H1 (cell line): ENCODE measurements around the gene DNAH12. TPM values are rescaled to one million over a fixed set of nuclear protein-coding genes. Genes with fewer than 3 reads are reported as not detected.

Source experiments
- CHD7 ChIP-seq: fragments of 300-600 bp; sonication (generic); IDR thresholded peaks from 2 replicates; pipeline ENCODE4 v1.7.1; 2012; ENCODE audit warnings: low read length, moderate library complexity, mild to moderate bottlenecking, inconsistent platforms; ENCODE audit not compliant: insufficient replicate concordance
- E2F6 ChIP-seq: IDR thresholded peaks from 2 replicates; pipeline ENCODE4 v1.6.1; 2012; ENCODE audit warnings: inconsistent platforms
- EGR1 ChIP-seq: IDR thresholded peaks from 2 replicates; pipeline ENCODE4 v1.6.1; 2011; ENCODE audit warnings: low read depth, low read length, borderline replicate concordance
- KDM4A ChIP-seq: IDR thresholded peaks from one replicate; pipeline ENCODE4 v1.7.1; 2012; ENCODE audit warnings: low read depth, mild to moderate bottlenecking, moderate library complexity, low read length, inconsistent platforms; ENCODE audit not compliant: severe bottlenecking
- SP4 ChIP-seq: IDR thresholded peaks from 2 replicates; pipeline ENCODE4 v1.6.1; 2012; ENCODE audit warnings: low read length, inconsistent platforms
- ZNF274 ChIP-seq: IDR thresholded peaks from 2 replicates; pipeline ENCODE4 v1.7.0; 2012; ENCODE audit warnings: low read length, borderline replicate concordance; ENCODE audit errors: extremely low read depth
- polyA plus RNA-seq, 7 experiments: library from polyadenylated mRNA; depleted of rRNA in 3 of 7; stranded (reverse) in 5 of 7; unstranded in 2 of 7; fragments of >200 nt in 5 of 7; fragments of 200-250 nt in 2 of 7; gene quantifications; 1 replicate in 5 of 7; 2 replicates in 1 of 7; 4 replicates in 1 of 7; pipeline versions ENCODE4 v1.2.1 to v1.2.3, GENCODE V29; 2011 to 2013; ENCODE audit warnings: missing spikeins in 2 of 7, mixed read lengths in 2 of 7
- total RNA-seq: library from RNA; stranded (reverse); fragmentation: NEBNext Ultra II Directional; extraction: Animal tissue kit (Norgen Biotek cat#: 25700); gene quantifications from 2 replicates; pipeline ENCODE4 v1.2.1, GENCODE V29; 2021

Gene DNAH12
- total and polyA plus RNA-seq, 2 of the 8 experiments (the other 6 are each of a cell fraction or from before 2014, with no cell fraction given) = not detected

DNA sequence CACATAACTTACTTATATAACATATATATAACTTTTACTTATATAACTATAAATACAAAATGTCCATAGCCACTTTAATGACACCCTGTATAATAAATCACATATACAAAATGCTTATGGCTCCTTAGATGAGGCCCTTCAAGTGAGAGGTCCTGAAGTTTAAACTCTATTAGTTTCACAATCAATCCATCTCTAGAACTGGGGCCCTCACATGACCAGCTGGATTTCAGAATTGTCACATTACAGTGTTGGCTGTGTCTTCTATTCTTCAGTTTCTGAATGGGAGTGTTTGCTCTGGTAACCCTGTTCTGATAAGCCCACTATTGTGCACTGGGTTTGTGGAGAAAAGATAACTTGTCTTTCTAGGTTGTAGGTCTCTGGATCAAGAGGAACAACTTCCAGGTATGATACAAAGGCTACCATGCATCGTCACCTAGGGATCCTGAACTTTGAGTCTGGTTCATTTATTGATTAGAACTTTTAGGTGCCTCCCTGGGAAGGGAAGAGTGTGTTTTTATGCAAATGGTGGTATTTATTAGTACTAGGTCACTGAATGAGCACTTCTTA lies 107.9 kb downstream of the DNAH12 start (continued):
- TF ChIP-seq CHD7 (no peak), E2F6 (no peak), KDM4A (no peak), SP4 (no peak), EGR1 (no peak), ZNF274 (no peak)
- TF ChIP-seq, all 59 proteins: peak for 0
